ENCODE measurements around the gene MAP4.
"Not testable (repeated sequence)": the region's sequence is repeated elsewhere in the genome, so short reads cannot be mapped to it uniquely, and the experiment has no call there.

MAP4 gene, protein sequence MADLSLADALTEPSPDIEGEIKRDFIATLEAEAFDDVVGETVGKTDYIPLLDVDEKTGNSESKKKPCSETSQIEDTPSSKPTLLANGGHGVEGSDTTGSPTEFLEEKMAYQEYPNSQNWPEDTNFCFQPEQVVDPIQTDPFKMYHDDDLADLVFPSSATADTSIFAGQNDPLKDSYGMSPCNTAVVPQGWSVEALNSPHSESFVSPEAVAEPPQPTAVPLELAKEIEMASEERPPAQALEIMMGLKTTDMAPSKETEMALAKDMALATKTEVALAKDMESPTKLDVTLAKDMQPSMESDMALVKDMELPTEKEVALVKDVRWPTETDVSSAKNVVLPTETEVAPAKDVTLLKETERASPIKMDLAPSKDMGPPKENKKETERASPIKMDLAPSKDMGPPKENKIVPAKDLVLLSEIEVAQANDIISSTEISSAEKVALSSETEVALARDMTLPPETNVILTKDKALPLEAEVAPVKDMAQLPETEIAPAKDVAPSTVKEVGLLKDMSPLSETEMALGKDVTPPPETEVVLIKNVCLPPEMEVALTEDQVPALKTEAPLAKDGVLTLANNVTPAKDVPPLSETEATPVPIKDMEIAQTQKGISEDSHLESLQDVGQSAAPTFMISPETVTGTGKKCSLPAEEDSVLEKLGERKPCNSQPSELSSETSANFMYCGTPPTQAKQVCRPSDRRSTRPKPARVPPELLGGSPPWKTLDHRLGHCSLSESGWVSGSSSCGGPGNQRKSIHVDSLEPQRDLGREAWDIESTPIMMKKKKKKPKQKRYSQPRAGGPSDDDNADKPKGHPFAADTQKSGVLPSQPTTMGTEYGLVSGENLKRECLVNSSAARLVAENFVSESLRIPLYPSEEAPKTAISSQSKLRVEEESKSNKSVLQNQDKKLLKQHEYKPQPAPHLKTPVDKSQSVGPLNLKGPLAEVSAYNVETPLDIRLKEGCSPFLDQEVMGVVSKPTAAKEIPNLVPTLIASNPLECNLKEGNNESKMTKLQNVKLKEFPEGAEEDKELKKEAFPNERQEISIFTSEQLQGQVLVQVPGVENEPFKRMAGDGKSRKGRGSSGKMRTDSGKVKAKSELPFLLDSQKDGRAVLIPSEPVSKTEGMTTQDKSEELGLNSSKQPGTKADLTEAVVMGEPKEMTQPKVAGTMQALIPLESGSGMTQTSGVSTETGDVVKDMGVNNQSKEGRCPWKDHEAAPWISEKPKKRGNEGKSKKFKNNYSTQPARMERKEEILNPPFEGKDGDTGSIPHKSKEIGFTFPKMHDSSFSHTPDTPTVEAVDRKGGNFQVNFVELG (N-terminal part only)

DNA sequence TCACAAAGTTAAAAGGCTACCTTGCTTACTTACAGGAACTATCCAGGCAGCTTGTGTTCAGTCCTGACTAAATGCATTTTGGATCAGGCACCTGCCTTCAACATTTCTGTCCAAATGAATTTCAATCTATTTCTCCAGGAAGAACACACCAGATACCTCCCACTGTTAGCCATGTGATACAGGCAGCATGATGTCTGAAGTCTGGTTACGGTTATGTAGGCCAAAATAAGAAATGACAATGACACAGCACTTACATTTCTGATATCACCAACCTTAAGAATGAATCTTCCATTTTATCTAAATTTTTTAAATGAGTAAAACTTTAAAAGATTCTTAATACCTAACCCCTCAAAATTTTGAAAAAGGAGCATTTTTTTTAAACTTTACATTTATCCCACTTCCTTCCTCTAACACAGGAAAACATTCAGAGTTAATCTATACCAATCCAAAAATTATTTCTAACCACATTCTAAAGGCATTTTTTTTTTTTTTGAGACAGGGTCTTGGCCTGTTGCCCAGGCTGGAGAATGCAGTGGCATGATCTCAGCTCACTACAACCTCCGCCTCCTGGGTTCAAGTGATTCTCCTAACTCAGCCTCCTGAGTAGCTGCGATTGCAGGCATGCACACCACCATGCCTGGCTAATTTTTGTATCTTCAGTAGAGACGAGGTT lies at the start of gene MAP4:
Gene MAP4, minus strand, starts transcription at position 116 of the 673 bp plus-strand sequence. CDS start 17,556 bp downstream, outside the sequence.
- peaks cover 5% of the 10 kb centered on the region for H3K9me3 ChIP-seq (ENCODE audit: low read length)
- H2AFZ ChIP-seq (ENCODE audit: low read depth, low read length) = no peak within 1 kb of the TSS
- no peak within 1 kb of the TSS for H3K4me3 ChIP-seq (ENCODE audit: low read length)
- H3K4me1 ChIP-seq (ENCODE audit: insufficient read depth, low read length) = peaks cover 12% of the 10 kb centered on the region
- H3K36me3 ChIP-seq (ENCODE audit: insufficient read depth, low read length) = peaks cover 7% of the 10 kb centered on the region
- H3K27me3 ChIP-seq (ENCODE audit: insufficient read depth, low read length) = no peaks in the 10 kb centered on the region

DNA sequence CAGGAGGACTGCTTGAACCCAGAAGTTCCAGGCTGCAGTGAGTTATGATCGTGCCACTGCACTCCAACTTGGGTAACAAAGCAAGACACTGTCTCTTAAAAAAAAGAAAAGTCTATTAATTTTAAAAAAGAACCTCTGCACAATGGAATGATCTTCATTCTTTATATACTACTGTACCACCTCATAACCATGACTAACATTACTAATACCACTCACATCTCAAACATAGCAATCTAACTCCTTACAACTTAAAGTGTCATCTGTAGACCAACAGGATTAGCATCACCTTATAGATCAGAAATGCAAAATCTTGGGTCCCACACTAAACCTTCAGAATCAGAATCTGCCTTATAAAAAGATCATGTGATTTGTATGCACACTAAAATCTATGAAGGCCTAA lies 48.8 kb upstream of the MAP4 start:
- Histone ChIP-seq H3K9me3 (ENCODE audit: low read length) (peaks cover 2% of the 10 kb centered on the region), H2AFZ (ENCODE audit: low read depth, low read length) (no peak overlapping the region), H3K4me1 (ENCODE audit: insufficient read depth, low read length) (no peaks in the 10 kb centered on the region), H3K27me3 (ENCODE audit: insufficient read depth, low read length) (no peaks in the 10 kb centered on the region), H3K36me3 (ENCODE audit: insufficient read depth, low read length) (peaks cover 3% of the 10 kb centered on the region), H3K4me3 (ENCODE audit: low read length) (no peak overlapping the region)

- Histone ChIP-seq H3K36me3 (ENCODE audit: insufficient read depth, low read length) (peaks cover 2% of the 10 kb centered on the region), H3K4me1 (ENCODE audit: insufficient read depth, low read length) (no peaks in the 10 kb centered on the region), H3K4me3 (ENCODE audit: low read length) (no peak overlapping the region), H3K27me3 (ENCODE audit: insufficient read depth, low read length) (no peaks in the 10 kb centered on the region), H2AFZ (ENCODE audit: low read depth, low read length) (no peak overlapping the region), H3K9me3 (ENCODE audit: low read length) (peaks cover 2% of the 10 kb centered on the region)
These were observed 48.1 kb upstream of the MAP4 start for GRCh38 chr3:48064292-48064829.

DNA sequence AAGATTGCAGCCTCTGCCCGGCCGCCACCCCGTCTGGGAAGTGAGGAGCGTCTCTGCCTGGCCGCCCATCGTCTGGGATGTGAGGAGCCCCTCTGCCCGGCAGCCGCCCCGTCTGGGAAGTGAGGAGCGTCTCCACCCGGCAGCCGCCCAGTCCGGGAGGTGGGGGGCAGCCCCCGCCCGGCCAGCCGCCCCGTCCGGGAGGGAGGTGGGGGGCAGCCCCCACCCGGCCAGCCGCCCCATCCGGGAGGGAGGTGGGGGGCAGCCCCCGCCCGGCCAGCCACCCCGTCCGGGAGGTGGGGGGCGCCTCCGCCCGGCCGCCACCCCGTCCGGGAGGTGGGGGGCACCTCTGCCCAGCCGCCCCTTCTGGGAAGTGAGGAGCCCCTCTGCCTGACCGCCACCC lies 45.4 kb upstream of the MAP4 start:
- not testable (repeated sequence) for H3K27me3 ChIP-seq (ENCODE audit: insufficient read depth, low read length); H3K36me3 ChIP-seq (ENCODE audit: insufficient read depth, low read length); H2AFZ ChIP-seq (ENCODE audit: low read depth, low read length); H3K9me3 ChIP-seq (ENCODE audit: low read length); H3K4me3 ChIP-seq (ENCODE audit: low read length); H3K4me1 ChIP-seq (ENCODE audit: insufficient read depth, low read length)

DNA sequence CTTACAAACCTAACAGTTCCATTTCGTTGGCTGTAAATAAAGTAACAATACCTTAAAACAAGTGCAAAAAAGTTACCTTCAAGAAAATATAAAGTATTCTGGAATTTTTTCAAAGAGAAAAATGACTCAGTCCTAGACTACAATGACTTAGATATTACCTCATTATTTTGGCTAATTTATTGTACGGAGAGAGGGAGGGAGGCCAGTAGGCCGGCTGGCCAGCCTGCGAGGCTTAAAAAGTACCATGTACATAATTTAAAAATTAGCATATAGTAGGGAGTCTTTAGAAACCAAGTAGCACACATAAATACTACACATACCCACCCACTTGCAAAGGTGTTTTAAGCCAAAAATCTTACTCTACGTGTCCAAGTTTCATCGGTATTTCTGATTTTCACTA lies 41.9 kb upstream of the MAP4 start:
- H2AFZ ChIP-seq (ENCODE audit: low read depth, low read length) = no peak overlapping the region
- H3K4me1 ChIP-seq (ENCODE audit: insufficient read depth, low read length) = no peaks in the 10 kb centered on the region
- no peaks in the 10 kb centered on the region for H3K27me3 ChIP-seq (ENCODE audit: insufficient read depth, low read length)
- H3K4me3 ChIP-seq (ENCODE audit: low read length) = no peak overlapping the region
- H3K9me3 ChIP-seq (ENCODE audit: low read length) = peaks cover 8% of the 10 kb centered on the region
- peaks cover 8% of the 10 kb centered on the region for H3K36me3 ChIP-seq (ENCODE audit: insufficient read depth, low read length)

DNA sequence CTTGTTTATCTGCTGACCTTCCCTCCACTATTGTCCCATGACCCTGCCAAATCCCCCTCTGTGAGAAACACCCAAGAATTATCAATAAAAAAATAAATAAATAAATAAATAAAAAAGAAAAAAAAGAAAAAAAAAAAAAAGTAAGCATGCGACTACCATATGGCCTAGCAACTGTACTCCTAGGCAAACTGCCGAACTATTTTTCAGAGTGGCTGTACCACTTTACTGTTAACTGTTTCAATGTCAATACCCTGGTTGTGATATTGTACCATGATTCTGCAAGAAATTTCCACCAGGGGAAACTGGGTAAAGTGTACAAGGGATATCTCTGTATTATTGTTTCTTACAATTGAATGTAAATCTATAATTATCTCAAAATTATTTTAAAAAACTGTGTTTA lies 41.3 kb upstream of the MAP4 start:
- Histone ChIP-seq H2AFZ (ENCODE audit: low read depth, low read length) (no peak overlapping the region), H3K9me3 (ENCODE audit: low read length) (peaks cover 7% of the 10 kb centered on the region), H3K36me3 (ENCODE audit: insufficient read depth, low read length) (peaks cover 8% of the 10 kb centered on the region), H3K4me1 (ENCODE audit: insufficient read depth, low read length) (no peaks in the 10 kb centered on the region), H3K27me3 (ENCODE audit: insufficient read depth, low read length) (no peaks in the 10 kb centered on the region), H3K4me3 (ENCODE audit: low read length) (no peak overlapping the region)

GRCh38 chr3:48047841-48048464 lies 31.7 kb upstream of the MAP4 start:
- H3K27me3 ChIP-seq (ENCODE audit: insufficient read depth, low read length) = no peaks in the 10 kb centered on the region
- peaks cover 2% of the 10 kb centered on the region for H3K9me3 ChIP-seq (ENCODE audit: low read length)
- H2AFZ ChIP-seq (ENCODE audit: low read depth, low read length) = no peak overlapping the region
- H3K36me3 ChIP-seq (ENCODE audit: insufficient read depth, low read length) = peaks cover 14% of the 10 kb centered on the region
- H3K4me3 ChIP-seq (ENCODE audit: low read length) = no peak overlapping the region
- H3K4me1 ChIP-seq (ENCODE audit: insufficient read depth, low read length) = no peaks in the 10 kb centered on the region

GRCh38 chr3:48042071-48042760 lies 26.0 kb upstream of the MAP4 start:
- Histone ChIP-seq H3K9me3 (ENCODE audit: low read length) (no peaks in the 10 kb centered on the region), H3K4me3 (ENCODE audit: low read length) (no peak overlapping the region), H2AFZ (ENCODE audit: low read depth, low read length) (no peak overlapping the region), H3K36me3 (ENCODE audit: insufficient read depth, low read length) (peaks cover 4% of the 10 kb centered on the region), H3K27me3 (ENCODE audit: insufficient read depth, low read length) (no peaks in the 10 kb centered on the region), H3K4me1 (ENCODE audit: insufficient read depth, low read length) (peaks cover 21% of the 10 kb centered on the region)

DNA sequence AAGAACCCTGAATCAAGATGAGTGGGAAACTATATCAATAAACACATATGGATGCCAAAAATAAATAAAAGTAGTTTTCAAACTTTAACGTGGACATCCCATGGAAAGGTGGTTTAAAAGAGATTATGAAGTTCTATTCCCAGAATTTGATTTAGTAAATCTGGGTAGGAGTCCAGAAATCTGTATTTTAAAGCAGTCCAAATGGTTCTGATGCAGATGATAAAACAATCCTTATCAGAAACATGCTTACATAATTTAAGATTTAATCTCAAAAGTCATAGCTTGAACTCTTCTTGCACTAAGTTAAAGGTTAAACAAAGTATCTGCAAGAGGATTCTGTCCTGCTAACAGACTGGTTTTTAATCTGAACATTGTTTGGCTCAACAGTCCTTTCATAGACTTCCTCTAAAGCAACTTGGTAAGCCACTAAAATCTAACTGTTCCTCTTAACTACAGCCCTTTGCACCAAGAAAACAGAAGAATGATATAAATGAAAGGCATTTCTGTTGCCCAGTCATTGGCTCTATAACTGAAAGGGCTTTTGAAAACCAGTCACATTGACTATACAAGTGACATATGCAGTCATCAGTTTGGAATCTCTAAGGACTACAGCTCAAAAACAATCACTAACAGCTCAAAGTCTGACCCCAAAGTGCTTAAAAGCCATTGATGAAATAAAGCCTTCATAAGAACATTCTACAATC lies 23.4 kb upstream of the MAP4 start:
- H3K36me3 ChIP-seq (ENCODE audit: insufficient read depth, low read length) = no peaks in the 10 kb centered on the region
- no peak overlapping the region for H2AFZ ChIP-seq (ENCODE audit: low read depth, low read length)
- H3K27me3 ChIP-seq (ENCODE audit: insufficient read depth, low read length) = no peaks in the 10 kb centered on the region
- peak overlapping the region; percentile 18 for H3K4me3 ChIP-seq (ENCODE audit: low read length)
- H3K9me3 ChIP-seq (ENCODE audit: low read length) = no peaks in the 10 kb centered on the region
- peaks cover 23% of the 10 kb centered on the region for H3K4me1 ChIP-seq (ENCODE audit: insufficient read depth, low read length)

DNA sequence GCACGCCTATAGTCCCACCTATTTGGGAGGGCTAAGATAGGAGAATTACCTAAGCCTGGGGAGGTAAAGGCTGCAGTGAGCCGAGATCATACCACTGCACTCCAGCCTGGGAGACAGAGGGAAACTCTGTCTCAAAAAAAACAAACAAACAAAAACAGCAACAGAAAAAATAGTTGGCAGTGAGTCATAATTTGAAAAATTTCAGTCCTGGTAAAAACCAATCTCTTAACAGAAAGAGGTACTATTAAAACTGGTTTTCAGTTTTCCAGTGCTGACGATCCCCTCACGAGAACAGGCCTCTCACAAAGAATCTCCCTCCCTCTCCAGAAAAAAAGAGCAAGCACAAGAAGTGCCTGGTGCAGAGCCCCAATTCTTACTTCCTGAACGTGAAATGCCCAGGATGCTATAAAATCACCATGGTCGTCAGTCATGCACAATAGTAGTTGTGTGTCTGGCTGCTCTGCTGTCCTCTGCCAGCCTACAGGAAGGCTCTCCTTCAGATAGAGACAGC lies 22.8 kb upstream of the MAP4 start:
- no peaks in the 10 kb centered on the region for H3K36me3 ChIP-seq (ENCODE audit: insufficient read depth, low read length)
- H2AFZ ChIP-seq (ENCODE audit: low read depth, low read length) = no peak overlapping the region
- no peaks in the 10 kb centered on the region for H3K27me3 ChIP-seq (ENCODE audit: insufficient read depth, low read length)
- H3K4me1 ChIP-seq (ENCODE audit: insufficient read depth, low read length) = peaks cover 29% of the 10 kb centered on the region
- no peaks in the 10 kb centered on the region for H3K9me3 ChIP-seq (ENCODE audit: low read length)
- H3K4me3 ChIP-seq (ENCODE audit: low read length) = peak overlapping the region; percentile 18

DNA sequence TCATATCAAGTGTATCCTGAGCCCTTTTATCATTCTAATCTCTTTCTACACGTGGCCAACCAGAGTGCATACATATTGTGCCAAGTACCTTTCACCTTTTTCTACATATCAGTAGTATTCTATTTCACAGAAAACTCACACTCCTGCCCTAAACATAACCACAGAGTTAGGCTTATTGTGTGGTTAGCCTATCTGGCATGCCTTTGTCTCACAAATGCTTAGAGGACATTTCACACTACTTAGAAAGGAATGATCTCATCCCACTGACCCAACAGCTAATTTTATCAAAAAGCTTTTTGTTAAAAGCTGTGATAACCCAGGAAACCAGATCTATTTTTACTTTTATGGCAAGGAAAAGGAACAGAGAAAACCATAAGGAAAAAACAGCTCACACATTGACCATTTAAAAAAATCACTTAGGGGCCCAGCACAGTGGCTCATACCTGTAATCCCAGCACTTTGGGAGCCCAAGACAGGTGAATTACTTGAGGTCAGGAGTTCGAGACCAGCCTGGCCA lies 17.8 kb upstream of the MAP4 start:
- Histone ChIP-seq H2AFZ (ENCODE audit: low read depth, low read length) (no peak overlapping the region), H3K4me3 (ENCODE audit: low read length) (no peak overlapping the region), H3K4me1 (ENCODE audit: insufficient read depth, low read length) (peaks cover 25% of the 10 kb centered on the region), H3K27me3 (ENCODE audit: insufficient read depth, low read length) (no peaks in the 10 kb centered on the region), H3K36me3 (ENCODE audit: insufficient read depth, low read length) (no peaks in the 10 kb centered on the region), H3K9me3 (ENCODE audit: low read length) (no peaks in the 10 kb centered on the region)

All from neuron (in vitro differentiated cells).